Epithelial cell of proximal tubule (primary cell): ENCODE measurements around the gene CD248. TPM values are rescaled to one million over a fixed set of nuclear protein-coding genes. Genes with fewer than 3 reads are reported as not detected.

ENCODE experiments used
- DNase-seq: peaks from one replicate; pipeline ENCODE4 v3.0.0-alpha.2; 2011; ENCODE audit warnings: low read depth
- H3K4me3 ChIP-seq: 2 replicates; pipeline ENCODE4 v1.5.1; 2011; ENCODE audit warnings: low read depth, mild to moderate bottlenecking, low read length
- total RNA-seq: library from RNA; depleted of rRNA; stranded (reverse); fragments of >200 nt; gene quantifications from 2 replicates; pipeline ENCODE4 v1.2.3, GENCODE V29; 2015
- TF ChIP-seq, protein P1 (sequence below): conservative IDR thresholded peaks from 2 replicates; pipeline ENCODE4 v1.5.1; 2012; ENCODE audit warnings: low read depth, mild to moderate bottlenecking, low read length

The CD248 gene
- total RNA-seq, 1 donor from 2014 or later: 1.0 TPM

DNA sequence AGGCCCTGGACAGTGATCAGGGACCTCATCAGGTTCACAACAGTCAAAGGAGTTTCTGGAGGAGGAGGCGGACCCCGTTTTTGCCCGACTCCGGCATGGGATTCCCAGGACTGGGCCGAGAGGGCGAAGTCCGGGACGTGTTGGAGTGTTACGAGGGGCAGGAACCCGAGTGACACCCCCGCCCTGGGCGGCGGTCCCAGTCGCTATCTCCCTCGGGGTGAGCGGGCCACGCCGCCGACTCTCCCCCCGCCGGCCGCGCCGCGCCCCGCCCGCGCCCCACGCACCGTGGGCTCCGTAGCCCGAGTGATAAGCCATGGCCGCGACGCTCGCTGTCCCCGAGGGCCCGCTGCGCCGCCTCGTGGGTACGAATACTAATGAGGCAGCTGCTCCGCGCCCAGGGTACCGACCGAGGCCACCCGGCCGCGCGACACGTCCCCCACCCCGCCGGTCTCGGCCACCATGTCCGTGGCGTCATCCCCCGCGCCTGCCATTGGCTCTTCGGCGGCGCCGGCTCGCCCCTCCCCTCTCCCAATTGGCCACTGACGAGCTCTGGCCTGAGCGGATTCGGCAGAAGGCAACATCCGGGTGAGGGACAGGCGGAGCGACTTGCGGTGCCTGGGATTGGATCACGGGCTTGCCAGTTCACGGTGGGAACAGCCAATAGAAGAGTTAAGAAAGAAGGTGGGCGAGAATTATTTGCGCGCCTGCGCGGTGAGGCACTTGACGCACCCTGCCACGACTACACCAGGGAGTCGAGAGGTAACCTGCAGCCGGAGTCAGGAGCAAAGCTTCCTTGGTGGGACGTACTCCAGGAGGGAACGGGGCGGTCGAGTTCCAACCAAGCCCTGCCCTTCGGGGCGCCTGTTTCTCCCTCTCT is 27.9 kb downstream of the CD248 start, which contains the start of gene YIF1A:
Gene YIF1A, minus strand, starts transcription at position 473 of the 877 bp plus-strand sequence. Its CDS starts 158 bp downstream, at position 315.
- peak within 1 kb of the TSS; percentile 94 for H3K4me3 ChIP-seq
- DNase-seq: peak; percentile 93
- TF ChIP-seq, protein P1, sequence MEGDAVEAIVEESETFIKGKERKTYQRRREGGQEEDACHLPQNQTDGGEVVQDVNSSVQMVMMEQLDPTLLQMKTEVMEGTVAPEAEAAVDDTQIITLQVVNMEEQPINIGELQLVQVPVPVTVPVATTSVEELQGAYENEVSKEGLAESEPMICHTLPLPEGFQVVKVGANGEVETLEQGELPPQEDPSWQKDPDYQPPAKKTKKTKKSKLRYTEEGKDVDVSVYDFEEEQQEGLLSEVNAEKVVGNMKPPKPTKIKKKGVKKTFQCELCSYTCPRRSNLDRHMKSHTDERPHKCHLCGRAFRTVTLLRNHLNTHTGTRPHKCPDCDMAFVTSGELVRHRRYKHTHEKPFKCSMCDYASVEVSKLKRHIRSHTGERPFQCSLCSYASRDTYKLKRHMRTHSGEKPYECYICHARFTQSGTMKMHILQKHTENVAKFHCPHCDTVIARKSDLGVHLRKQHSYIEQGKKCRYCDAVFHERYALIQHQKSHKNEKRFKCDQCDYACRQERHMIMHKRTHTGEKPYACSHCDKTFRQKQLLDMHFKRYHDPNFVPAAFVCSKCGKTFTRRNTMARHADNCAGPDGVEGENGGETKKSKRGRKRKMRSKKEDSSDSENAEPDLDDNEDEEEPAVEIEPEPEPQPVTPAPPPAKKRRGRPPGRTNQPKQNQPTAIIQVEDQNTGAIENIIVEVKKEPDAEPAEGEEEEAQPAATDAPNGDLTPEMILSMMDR: no peak

DNA sequence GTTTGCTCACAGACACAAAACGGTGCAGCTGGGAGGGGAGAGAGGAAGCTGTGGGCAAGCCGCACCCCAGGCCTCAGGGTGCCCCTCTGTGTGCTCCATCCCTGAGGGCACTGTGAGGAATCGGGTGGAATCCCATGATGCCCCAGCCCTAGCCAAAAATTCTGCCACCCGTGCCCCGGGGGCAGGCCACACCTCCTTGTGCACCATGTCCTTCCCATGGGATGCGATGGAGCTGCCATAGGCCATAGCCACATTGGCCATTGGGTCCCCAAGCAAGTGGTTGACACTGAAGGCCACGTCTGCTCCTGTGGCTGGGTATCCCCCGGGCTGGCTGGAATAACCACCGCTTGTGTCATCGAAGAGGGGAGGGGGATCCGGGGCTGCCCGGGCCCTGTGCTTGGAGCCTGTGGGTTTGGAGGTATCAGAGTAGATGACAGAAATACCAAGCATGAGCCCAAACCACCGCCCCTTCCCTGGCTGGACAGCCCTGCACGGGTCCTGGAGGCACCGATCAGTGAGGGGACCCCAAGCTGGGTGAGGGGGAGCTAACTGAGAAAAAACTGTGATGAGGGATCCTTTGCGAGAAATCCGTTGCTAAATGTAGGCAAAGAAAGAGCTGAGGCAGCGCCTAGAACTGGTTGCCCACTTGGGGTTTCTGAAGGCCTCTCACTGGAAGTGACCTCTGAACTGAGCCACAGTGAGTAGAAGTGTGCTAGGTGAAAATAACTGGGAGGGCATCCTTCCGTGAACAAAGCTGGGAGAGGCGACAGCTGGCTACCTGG is 28.8 kb downstream of the CD248 start:
- DNase-seq: no peak
- H3K4me3 ChIP-seq: peak overlapping the region; percentile 94
- TF ChIP-seq, protein P1: no peak

DNA sequence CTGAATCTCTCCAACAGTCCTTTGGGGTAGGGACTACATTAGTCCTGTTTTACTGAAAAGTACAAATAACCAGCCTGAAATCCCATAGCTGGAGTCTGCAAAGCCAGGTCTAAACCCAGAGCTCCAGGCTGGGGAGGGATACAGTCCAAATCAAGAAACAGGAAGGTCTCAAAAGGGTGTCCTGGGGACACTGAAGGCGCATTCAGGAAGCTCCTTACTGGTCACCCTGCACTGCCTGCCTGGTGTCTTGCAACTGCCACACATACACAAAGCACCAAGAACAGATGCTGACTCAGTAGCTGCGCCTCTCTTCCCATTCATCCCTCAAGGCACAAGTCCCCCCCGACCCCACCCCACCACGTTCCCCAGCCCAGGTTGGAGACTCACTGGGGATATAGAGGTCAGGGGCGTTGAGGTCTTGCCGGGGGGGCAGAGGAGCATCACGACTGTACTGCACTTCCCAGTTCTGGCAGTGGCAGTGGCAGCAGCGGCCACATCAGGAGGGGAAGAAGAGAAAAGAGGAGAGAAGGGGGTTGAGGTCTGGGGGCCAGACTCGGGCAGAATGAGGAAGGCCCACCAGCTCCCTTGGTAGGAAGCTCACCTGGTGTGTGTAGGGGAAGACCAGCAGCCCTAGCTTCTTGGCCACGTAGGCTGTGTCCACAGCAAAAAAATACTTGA is 29.5 kb downstream of the CD248 start:
- TF ChIP-seq, protein P1: no peak
- no peak for DNase-seq
- H3K4me3 ChIP-seq: no peak overlapping the region

DNA sequence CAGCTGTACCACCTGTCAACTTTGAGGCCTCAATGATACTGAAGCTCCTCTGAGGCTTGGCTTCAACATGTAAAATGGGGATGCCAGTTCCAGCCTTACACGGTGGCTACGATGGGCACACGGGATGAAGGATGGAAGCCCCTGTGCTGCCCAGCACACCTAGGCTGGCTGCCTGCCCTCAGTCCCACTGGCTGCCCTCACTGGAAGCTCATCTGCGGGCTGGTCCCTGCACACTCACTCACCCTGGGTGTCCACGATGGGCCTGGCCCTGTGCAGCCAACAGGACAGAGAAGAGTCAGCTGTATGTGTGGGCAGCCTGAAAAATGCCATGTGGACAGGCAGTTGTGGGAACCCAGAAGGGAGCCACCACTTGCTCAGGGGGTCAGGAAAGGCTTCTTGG is 30.1 kb downstream of the CD248 start:
- no peak for DNase-seq
- no peak overlapping the region for H3K4me3 ChIP-seq
- TF ChIP-seq, protein P1: no peak

DNA sequence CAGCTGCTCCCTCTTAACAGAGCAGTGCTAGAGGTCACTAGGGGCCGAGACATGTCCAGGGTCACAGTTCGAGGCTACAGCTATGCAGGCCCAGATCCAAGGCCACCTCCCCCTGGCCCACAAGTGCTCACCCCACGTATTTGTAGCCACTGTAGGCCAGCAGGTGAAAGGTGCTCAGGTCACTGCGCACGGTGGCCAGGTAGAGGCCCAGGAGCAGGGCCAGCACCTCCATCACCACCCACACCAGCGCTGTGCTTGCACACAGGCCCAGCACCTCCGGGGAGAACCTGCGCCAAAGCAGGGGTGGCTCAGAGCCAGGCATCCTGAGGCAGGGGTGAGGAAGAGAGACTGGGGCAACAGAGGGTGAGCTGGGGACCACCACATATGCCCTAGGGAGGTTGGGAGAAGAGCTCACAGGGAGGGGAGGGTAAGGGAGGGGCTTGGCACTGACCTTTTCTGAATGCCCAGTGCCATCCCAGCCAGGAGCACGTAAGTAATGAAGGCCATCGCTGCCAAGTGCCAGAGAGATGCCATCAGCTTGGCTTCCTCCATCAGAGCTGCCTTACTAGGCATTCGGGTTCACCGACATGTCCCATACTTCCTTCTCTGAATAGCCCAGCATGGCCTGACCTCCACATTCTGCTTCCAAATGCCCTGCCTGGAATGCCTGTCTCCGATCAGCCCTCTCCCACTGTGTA is 31.4 kb downstream of the CD248 start:
- no peak overlapping the region for H3K4me3 ChIP-seq
- DNase-seq: no peak
- TF ChIP-seq, protein P1: no peak

DNA sequence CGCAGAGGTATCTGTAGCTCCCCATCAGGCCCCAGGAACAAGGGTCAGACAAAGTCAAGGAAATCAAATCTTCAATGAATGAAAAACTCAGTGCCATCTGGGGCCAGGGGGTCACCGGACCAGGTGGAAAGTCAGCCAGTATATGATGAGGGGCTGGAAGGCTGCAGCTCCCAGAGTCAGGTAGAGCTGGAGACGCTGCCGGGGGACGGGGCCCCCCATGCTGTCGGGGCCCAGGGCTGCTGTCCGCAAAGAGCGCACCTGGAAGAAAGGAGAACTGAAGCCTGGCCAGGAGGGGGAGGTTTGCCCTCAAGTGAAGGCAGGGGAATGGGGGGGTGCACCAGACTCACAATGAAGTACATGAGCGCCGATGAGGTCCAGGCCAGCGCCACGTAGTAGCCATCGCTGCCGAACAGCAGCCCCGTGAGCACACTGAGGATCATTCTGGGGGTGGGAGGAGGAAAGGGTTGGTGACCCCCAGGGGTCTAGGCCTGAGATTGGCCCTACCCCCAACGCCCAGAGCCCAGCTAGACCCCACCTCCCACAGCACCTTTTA is 32.2 kb downstream of the CD248 start:
- no peak for DNase-seq
- TF ChIP-seq, protein P1: no peak
- no peak overlapping the region for H3K4me3 ChIP-seq
